Stimulated activated CD4-positive, alpha-beta T cell treated with anti-CD3 and anti-CD28 coated beads, Interleukin-2, amount 100 ng/mL, for 4 hours (primary cell): ENCODE results near the gene DHX34.
"Not testable (repeated sequence)": the region's sequence is repeated elsewhere in the genome, so short reads cannot be mapped to it uniquely, and the experiment has no call there.

Experiments
- DNase-seq: peaks from one replicate; pipeline ENCODE4 v3.0.0-alpha.2; 2020; ENCODE audit warnings: low read depth

Gene DHX34, protein sequence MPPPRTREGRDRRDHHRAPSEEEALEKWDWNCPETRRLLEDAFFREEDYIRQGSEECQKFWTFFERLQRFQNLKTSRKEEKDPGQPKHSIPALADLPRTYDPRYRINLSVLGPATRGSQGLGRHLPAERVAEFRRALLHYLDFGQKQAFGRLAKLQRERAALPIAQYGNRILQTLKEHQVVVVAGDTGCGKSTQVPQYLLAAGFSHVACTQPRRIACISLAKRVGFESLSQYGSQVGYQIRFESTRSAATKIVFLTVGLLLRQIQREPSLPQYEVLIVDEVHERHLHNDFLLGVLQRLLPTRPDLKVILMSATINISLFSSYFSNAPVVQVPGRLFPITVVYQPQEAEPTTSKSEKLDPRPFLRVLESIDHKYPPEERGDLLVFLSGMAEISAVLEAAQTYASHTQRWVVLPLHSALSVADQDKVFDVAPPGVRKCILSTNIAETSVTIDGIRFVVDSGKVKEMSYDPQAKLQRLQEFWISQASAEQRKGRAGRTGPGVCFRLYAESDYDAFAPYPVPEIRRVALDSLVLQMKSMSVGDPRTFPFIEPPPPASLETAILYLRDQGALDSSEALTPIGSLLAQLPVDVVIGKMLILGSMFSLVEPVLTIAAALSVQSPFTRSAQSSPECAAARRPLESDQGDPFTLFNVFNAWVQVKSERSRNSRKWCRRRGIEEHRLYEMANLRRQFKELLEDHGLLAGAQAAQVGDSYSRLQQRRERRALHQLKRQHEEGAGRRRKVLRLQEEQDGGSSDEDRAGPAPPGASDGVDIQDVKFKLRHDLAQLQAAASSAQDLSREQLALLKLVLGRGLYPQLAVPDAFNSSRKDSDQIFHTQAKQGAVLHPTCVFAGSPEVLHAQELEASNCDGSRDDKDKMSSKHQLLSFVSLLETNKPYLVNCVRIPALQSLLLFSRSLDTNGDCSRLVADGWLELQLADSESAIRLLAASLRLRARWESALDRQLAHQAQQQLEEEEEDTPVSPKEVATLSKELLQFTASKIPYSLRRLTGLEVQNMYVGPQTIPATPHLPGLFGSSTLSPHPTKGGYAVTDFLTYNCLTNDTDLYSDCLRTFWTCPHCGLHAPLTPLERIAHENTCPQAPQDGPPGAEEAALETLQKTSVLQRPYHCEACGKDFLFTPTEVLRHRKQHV

GRCh38 chr19:47348819-47349795, at the start of gene DHX34:
Gene DHX34, plus strand, starts transcription at chr19:47349315. Its CDS starts 3,716 bp downstream, at chr19:47353031.
- peak; percentile 98 for DNase-seq

DNA sequence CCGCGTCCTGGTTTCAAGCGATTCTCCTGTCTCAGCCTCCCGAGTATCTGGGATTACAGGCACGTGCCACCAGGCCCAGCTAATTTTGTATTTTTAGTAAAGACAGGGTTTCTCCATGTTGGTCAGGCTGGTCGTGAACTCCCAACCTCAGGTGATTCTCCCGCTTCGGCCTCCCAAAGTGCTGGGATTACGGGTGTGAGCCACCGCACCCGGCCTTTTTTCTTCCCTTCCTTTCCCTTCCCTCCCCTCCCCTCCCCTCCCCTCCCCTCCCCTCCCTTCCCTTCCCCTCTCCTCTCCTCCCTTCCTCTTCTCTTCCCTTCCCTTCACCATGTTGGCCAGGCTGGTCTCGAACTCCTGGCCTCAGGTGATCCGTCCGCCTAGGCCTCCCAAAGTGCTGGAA, 48.2 kb upstream of the DHX34 start:
- not testable (repeated sequence) for DNase-seq

DNA sequence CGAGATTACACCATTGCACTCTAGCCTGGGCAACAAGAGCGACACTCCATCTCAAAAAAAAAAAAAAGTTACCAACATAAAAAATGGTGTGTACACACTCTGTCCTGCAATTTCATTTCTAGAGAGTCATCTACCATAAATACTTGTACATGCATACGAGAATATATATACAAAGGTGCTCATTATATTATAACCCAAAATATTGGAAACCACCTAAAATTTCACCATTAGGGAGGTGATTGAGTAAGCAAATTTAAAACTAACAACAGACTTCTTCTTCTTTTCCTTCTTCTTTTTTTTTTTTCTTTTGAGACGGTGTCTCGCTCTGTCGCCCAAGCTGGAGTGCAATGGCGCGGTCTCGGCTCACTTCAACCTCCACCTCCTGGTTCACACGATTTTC, 46.9 kb upstream of the DHX34 start:
- DNase-seq = no peak

DNA sequence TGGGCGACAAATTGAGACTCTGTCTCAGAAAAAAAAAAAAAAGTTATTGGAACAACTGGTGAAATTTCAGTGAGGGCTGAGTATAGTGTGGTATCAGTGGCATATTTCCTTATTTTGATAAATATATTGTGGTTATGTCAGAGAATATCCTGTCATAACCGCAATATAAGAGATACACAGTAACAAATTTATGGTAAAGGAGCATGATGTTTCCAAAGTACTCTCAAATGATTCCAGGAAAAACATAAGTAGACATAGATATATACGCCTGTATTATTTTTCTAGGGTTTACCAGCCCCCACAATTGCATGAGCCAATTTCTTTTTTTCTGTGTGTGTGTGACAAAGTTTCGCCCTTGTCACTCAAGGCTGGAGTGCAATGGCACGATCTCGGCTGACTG, 45.1 kb upstream of the DHX34 start:
- DNase-seq = no peak

GRCh38 chr19:47305309-47305751, 43.8 kb upstream of the DHX34 start:
- DNase-seq = peak; percentile 26

DNA sequence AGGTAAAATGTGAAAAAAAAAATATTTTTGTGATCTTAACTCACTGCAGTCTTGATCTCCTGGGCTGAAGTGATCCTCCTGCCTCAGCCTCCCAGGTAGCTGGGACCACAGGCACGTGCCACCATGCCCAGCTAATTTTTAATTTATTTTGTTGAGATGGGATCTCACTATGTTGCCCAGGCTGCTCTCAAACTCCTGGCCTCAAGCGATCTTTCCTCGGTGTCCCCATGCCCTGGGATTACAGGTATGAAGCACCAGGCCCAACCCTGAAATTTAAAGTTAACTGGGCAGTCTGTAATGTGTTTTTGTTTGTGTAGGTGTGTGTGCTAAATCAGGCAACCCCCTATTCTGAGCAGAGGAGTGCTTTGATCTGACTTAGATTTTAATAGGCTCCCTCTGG, 42.8 kb upstream of the DHX34 start:
- DNase-seq = no peak

- DNase-seq = no peak
Observed at GRCh38 chr19:47309038-47309437, 40.1 kb upstream of the DHX34 start.

DNA sequence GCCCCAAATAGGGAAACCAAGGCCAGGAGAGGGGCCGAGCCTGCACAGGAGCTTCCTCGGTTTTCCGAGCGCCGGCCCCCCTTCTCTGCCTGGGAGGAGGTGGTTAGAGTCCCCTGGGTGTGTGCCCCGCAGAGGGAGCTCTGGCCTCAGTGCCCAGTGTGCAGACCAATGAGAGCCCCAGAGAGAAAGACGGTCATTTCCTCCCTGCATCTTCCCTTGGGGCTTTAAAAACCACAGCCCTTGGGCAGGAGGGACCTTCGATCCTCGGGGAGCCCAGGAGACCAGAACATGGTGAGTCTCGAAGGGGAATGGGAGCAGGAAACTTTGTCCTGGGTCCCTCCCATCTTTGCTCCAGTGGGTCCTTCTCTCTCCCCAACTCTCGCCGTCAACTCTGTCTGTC, 39.5 kb upstream of the DHX34 start, which contains the start of gene C5AR1:
TSS of gene C5AR1 (plus strand) at position 254 of the 400 bp plus-strand sequence. CDS start at position 289, 35 bp downstream.
- DNase-seq = no peak

GRCh38 chr19:47310323-47310722, 38.8 kb upstream of the DHX34 start:
- DNase-seq = no peak

DNA sequence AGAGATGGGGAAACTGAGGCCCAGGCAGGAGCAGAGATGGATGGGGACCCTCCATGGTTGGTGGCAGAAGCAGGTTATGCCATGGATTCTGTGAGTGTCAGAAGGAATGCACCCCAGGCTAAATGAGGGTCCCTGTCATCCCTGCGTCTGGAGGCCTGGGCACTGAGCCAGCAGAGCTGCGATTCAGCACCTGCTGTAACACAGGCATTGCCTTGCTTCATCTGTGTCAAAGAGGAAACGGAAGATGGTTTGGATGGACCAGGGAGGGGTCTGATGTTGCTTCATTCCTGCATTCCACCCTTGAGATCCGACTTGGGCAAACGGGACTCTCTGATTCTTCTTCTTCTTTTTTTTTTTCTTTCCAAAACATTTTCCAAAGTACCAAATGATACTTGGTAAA, 38.3 kb upstream of the DHX34 start:
- DNase-seq = no peak

- no peak for DNase-seq
Observed at GRCh38 chr19:47312366-47313006, 36.6 kb upstream of the DHX34 start.

GRCh38 chr19:47313754-47314295, 35.3 kb upstream of the DHX34 start:
- DNase-seq = no peak

- peak; percentile 6 for DNase-seq
Observed at GRCh38 chr19:47315125-47315821, 33.8 kb upstream of the DHX34 start.

DNA sequence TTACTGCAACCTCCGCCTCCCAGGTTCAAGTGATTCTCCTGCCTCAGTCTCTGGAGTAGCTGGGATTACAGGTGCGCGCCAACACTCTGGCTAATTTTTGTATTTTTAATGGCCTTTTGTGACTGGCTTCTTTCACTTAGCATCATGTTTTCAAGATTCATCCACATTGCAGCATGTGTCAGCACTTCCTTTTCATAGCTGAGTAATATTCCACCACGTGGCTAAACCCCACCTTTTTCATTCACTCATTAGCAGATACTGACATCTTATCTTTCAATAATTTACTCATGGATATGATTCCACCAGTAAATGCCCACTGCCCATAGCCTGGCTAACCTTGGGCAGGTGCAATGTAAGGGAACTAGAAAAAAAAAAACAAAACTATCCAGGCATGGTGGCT, 32.6 kb upstream of the DHX34 start:
- no peak for DNase-seq

DNA sequence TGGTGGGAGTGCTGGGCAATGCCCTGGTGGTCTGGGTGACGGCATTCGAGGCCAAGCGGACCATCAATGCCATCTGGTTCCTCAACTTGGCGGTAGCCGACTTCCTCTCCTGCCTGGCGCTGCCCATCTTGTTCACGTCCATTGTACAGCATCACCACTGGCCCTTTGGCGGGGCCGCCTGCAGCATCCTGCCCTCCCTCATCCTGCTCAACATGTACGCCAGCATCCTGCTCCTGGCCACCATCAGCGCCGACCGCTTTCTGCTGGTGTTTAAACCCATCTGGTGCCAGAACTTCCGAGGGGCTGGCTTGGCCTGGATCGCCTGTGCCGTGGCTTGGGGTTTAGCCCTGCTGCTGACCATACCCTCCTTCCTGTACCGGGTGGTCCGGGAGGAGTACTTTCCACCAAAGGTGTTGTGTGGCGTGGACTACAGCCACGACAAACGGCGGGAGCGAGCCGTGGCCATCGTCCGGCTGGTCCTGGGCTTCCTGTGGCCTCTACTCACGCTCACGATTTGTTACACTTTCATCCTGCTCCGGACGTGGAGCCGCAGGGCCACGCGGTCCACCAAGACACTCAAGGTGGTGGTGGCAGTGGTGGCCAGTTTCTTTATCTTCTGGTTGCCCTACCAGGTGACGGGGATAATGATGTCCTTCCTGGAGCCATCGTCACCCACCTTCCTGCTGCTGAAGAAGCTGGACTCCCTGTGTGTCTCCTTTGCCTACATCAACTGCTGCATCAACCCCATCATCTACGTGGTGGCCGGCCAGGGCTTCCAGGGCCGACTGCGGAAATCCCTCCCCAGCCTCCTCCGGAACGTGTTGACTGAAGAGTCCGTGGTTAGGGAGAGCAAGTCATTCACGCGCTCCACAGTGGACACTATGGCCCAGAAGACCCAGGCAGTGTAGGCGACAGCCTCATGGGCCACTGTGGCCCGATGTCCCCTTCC, 28.9 kb upstream of the DHX34 start:
- no peak for DNase-seq

DNA sequence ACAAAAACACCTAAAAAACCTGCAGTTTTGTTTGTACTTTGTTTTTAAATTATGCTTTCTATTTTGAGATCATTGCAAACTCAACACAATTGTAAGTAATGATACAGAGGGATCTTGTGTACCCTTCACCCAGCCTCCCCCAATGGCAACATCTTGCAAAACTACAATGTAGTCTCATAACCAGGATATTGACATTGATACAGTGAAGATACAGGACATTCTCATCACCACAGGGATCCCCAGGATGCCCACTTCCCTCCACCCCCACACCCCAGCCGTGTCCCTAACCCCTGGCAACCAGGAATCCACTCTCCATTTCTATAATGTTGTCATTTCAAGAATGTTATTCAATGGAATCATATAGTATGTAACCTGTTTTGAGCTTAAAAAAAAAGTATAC, 27.5 kb upstream of the DHX34 start:
- DNase-seq = no peak

DNA sequence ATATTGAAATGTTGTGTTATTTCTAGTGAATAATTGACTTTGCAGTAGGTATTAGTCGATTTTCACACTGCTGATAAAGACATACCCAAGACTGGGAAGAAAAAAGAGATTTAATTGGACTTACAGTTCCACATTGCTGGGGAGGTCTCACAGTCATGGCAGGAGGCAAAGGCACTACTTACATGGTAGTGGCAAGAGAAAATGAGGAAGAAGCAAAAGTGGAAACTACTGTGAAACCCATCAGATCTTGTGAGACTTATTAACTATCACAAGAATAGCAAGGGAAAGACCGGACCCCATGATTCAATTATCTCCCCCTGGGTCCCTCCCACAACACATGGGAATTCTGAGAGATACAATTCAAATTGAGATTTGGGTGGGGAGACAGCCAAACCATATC, 27.1 kb upstream of the DHX34 start:
- no peak for DNase-seq

- DNase-seq = no peak
Observed at GRCh38 chr19:47323409-47323808, 25.7 kb upstream of the DHX34 start.

- DNase-seq = no peak
Observed at GRCh38 chr19:47323872-47324271, 25.2 kb upstream of the DHX34 start.
